Fibroblast of lung (primary cell): Measurements from ENCODE around the gene GRID1. TPM values are rescaled to one million over a fixed set of nuclear protein-coding genes. Genes with fewer than 3 reads are reported as not detected.

ENCODE experiments used
- DNase-seq, 2 donors: peaks; one replicate each; pipeline versions ENCODE4 v3.0.0 to v3.0.0-alpha.2; 2010; ENCODE audit warnings: low read depth in 2 of 2
- H2AFZ ChIP-seq: 2 replicates; pipeline ENCODE4 v1.5.1; 2012; ENCODE audit warnings: low read length, control low read depth, inconsistent platforms
- H3K27ac ChIP-seq: 2 replicates; pipeline ENCODE4 v1.5.1; 2011; ENCODE audit warnings: low read length, control low read depth; ENCODE audit not compliant: insufficient read depth
- H3K27me3 ChIP-seq: 2 replicates; pipeline ENCODE4 v1.5.1; 2011; ENCODE audit warnings: mild to moderate bottlenecking, low read length; ENCODE audit not compliant: control insufficient read depth, insufficient read depth
- H3K36me3 ChIP-seq: 2 replicates; pipeline ENCODE4 v1.5.1; 2011; ENCODE audit warnings: low read length; ENCODE audit not compliant: control insufficient read depth, insufficient read depth
- H3K4me1 ChIP-seq: 2 replicates; pipeline ENCODE4 v1.5.1; 2011; ENCODE audit warnings: low read length; ENCODE audit not compliant: control insufficient read depth, insufficient read depth; ENCODE audit errors: extremely low read depth
- H3K4me2 ChIP-seq: 2 replicates; pipeline ENCODE4 v1.5.1; 2011; ENCODE audit warnings: low read length, control low read depth; ENCODE audit not compliant: insufficient read depth; ENCODE audit errors: extremely low read depth
- H3K4me3 ChIP-seq, 4 experiments: fragments of 200-600 bp in 1 of 4; sonication (generic) in 1 of 4; replicated peaks in 1 of 4; 2 replicates each; pipeline ENCODE4 v1.5.1; 2011 to 2016; ENCODE audit warnings: low read length in 4 of 4, low read depth in 3 of 4, mild to moderate bottlenecking in 3 of 4, control low read depth in 2 of 4, inconsistent platforms in 1 of 4, mixed read lengths in 1 of 4; ENCODE audit not compliant: insufficient read depth in 1 of 4; ENCODE audit errors: control extremely low read depth in 1 of 4
- H3K79me2 ChIP-seq: 2 replicates; pipeline ENCODE4 v1.5.1; 2012; ENCODE audit warnings: mild to moderate bottlenecking, low read length, inconsistent platforms; ENCODE audit not compliant: control insufficient read depth, insufficient read depth
- H3K9ac ChIP-seq: 2 replicates; pipeline ENCODE4 v1.5.1; 2011; ENCODE audit warnings: mild to moderate bottlenecking, low read length, control low read depth; ENCODE audit not compliant: insufficient read depth
- H3K9me3 ChIP-seq: 2 replicates; pipeline ENCODE4 v1.5.1; 2012; ENCODE audit warnings: low read depth, low read length; ENCODE audit not compliant: control insufficient read depth, insufficient read depth
- H4K20me1 ChIP-seq: 2 replicates; pipeline ENCODE4 v1.5.1; 2011; ENCODE audit warnings: low read length; ENCODE audit not compliant: control insufficient read depth, insufficient read depth; ENCODE audit errors: extremely low read depth
- EZH2 ChIP-seq: IDR thresholded peaks from 2 replicates; pipeline ENCODE4 v1.5.1; 2012; ENCODE audit warnings: low read length, control low read depth, mild to moderate bottlenecking; ENCODE audit errors: missing control alignments
- polyA plus RNA-seq, 2 donors: library from polyadenylated mRNA; depleted of rRNA in 1 of 2; stranded (reverse) in 1 of 2; unstranded in 1 of 2; fragments of >200 nt; gene quantifications; 2 replicates each; pipeline ENCODE4 v1.2.1, GENCODE V29; 2011 to 2012; ENCODE audit warnings: missing spikeins in 1 of 2
- total RNA-seq: library from RNA; depleted of rRNA; stranded (reverse); fragments of >200 nt; gene quantifications from 2 replicates; pipeline ENCODE4 v1.2.1, GENCODE V29; 2014
- TF ChIP-seq, protein P1 (sequence below), 2 donors: IDR thresholded peaks in 1 of 2; conservative IDR thresholded peaks in 1 of 2; 1 replicate in 1 of 2; 2 replicates in 1 of 2; pipeline ENCODE4 v1.5.1; 2011 to 2012; ENCODE audit warnings: low read length in 2 of 2, control low read depth in 1 of 2, inconsistent platforms in 1 of 2, low read depth in 1 of 2, mild to moderate bottlenecking in 1 of 2

Gene GRID1
- total and polyA plus RNA-seq, 2 donors (not counting 1 experiment from before 2014, with no cell fraction given) = 0.03 to 0.33 TPM

- TF ChIP-seq, protein P1, sequence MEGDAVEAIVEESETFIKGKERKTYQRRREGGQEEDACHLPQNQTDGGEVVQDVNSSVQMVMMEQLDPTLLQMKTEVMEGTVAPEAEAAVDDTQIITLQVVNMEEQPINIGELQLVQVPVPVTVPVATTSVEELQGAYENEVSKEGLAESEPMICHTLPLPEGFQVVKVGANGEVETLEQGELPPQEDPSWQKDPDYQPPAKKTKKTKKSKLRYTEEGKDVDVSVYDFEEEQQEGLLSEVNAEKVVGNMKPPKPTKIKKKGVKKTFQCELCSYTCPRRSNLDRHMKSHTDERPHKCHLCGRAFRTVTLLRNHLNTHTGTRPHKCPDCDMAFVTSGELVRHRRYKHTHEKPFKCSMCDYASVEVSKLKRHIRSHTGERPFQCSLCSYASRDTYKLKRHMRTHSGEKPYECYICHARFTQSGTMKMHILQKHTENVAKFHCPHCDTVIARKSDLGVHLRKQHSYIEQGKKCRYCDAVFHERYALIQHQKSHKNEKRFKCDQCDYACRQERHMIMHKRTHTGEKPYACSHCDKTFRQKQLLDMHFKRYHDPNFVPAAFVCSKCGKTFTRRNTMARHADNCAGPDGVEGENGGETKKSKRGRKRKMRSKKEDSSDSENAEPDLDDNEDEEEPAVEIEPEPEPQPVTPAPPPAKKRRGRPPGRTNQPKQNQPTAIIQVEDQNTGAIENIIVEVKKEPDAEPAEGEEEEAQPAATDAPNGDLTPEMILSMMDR (conservative IDR thresholded peaks at IDR 0.05 in 1 of 2, IDR thresholded peaks at IDR 0.05 in 1 of 2; ENCODE audit: low read depth in 1 of 2, low read length in 2 of 2) = no peak
- no peak for TF ChIP-seq EZH2
Measured at GRCh38 chr10:86111902-86112545, 254.6 kb downstream of the GRID1 start.

GRCh38 chr10:86110156-86110786, 256.3 kb downstream of the GRID1 start:
- no peaks in the 10 kb centered on the region for H3K27me3 ChIP-seq
- no peak overlapping the region for H3K4me3 ChIP-seq
- H3K4me1 ChIP-seq = no peaks in the 10 kb centered on the region
- no peaks in the 10 kb centered on the region for H3K9me3 ChIP-seq
- TF ChIP-seq EZH2 = no peak
- TF ChIP-seq, protein P1 (conservative IDR thresholded peaks at IDR 0.05 in 1 of 2, IDR thresholded peaks at IDR 0.05 in 1 of 2; ENCODE audit: low read depth in 1 of 2, low read length in 2 of 2) = no peak
- no peak for DNase-seq
- no peak overlapping the region for H2AFZ ChIP-seq
- H4K20me1 ChIP-seq = no peaks in the 10 kb centered on the region
- H3K4me2 ChIP-seq = no peak overlapping the region
- no peak overlapping the region for H3K9ac ChIP-seq
- no peak overlapping the region for H3K27ac ChIP-seq
- no peaks in the 10 kb centered on the region for H3K79me2 ChIP-seq
- no peaks in the 10 kb centered on the region for H3K36me3 ChIP-seq

More at GRCh38 chr10:86111902-86112545, 254.6 kb downstream of the GRID1 start:
- Histone ChIP-seq H2AFZ (no peak overlapping the region), H3K4me2 (no peak overlapping the region), H3K9ac (no peak overlapping the region), H3K4me3 (no peak overlapping the region), H3K4me1 (no peaks in the 10 kb centered on the region), H3K79me2 (no peaks in the 10 kb centered on the region), H4K20me1 (no peaks in the 10 kb centered on the region), H3K27me3 (no peaks in the 10 kb centered on the region), H3K9me3 (no peaks in the 10 kb centered on the region), H3K36me3 (no peaks in the 10 kb centered on the region), H3K27ac (no peak overlapping the region)
- DNase-seq = no peak

DNA sequence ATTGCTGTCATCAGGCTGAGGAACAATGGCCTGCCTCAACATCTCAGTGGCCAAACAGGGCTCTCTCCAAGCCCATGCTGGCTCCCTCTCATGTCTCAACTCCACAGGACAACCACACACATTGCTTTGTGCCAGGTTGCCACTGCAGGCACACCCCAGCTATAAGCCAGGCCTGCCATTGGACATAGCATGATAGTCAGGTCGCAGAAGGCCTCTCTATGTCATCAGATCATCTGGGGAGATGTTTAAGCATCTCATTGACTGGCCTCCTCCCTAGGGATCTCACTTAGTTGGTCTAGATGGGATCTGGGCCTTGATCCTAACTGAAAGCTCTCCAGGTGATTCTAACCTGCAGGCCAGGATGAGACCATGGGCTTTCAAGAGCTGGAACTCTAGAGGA, 257.2 kb downstream of the GRID1 start:
- Histone ChIP-seq H2AFZ (no peak overlapping the region), H4K20me1 (no peaks in the 10 kb centered on the region), H3K4me1 (no peaks in the 10 kb centered on the region), H3K79me2 (no peaks in the 10 kb centered on the region), H3K9ac (no peak overlapping the region), H3K4me3 (no peak overlapping the region), H3K4me2 (no peak overlapping the region), H3K9me3 (no peaks in the 10 kb centered on the region), H3K27me3 (no peaks in the 10 kb centered on the region), H3K27ac (no peak overlapping the region), H3K36me3 (no peaks in the 10 kb centered on the region)
- TF ChIP-seq, protein P1 (conservative IDR thresholded peaks at IDR 0.05 in 1 of 2, IDR thresholded peaks at IDR 0.05 in 1 of 2; ENCODE audit: low read depth in 1 of 2, low read length in 2 of 2) = no peak
- no peak for TF ChIP-seq EZH2
- no peak for DNase-seq
